Activated naive CD8-positive, alpha-beta T cell treated with anti-CD3 and anti-CD28 coated beads, Interleukin-2, amount 50 U/mL, for 24 hours (primary cell): Measurements from ENCODE around the gene PDE4D.
A peak's percentile ranks its signal among the peaks of the same experiment; 100 is the strongest.
"Not testable (repeated sequence)": the region's sequence is repeated elsewhere in the genome, so short reads cannot be mapped to it uniquely, and the experiment has no call there.

Source experiments
- ATAC-seq: fragments of 150-1000 bp; cut with Tn5 transposase; one replicate; pipeline ENCODE4 v1.10.0; 2021
- DNase-seq: peaks from one replicate; pipeline ENCODE4 v3.0.0; 2021
- H3K27ac Mint-ChIP-seq: one replicate; pipeline ENCODE4 v1.8.0; 2021; ENCODE audit warnings: mild to moderate bottlenecking, mixed read lengths
- H3K27me3 Mint-ChIP-seq: one replicate; pipeline ENCODE4 v1.8.0; 2021; ENCODE audit warnings: mixed read lengths
- H3K36me3 Mint-ChIP-seq: one replicate; pipeline ENCODE4 v1.8.0; 2021; ENCODE audit warnings: low read depth, mixed read lengths
- H3K4me1 Mint-ChIP-seq: one replicate; pipeline ENCODE4 v1.8.0; 2021; ENCODE audit warnings: mixed read lengths
- H3K4me3 Mint-ChIP-seq: one replicate; pipeline ENCODE4 v1.8.0; 2021; ENCODE audit warnings: mild to moderate bottlenecking, moderate library complexity, mixed read lengths
- H3K9me3 Mint-ChIP-seq: one replicate; pipeline ENCODE4 v1.8.0; 2021; ENCODE audit warnings: mixed read lengths

PDE4D gene

GRCh38 chr5:59577485-59577884 lies 316.0 kb downstream of the PDE4D start:
- Mint-ChIP-seq H3K4me1 (peaks cover 2% of the 10 kb centered on the region), H3K36me3 (no peaks in the 10 kb centered on the region), H3K4me3 (no peak overlapping the region), H3K9me3 (no peaks in the 10 kb centered on the region), H3K27ac (no peak overlapping the region), H3K27me3 (peaks cover 2% of the 10 kb centered on the region)
- no peak for ATAC-seq
- no peak for DNase-seq

GRCh38 chr5:59575648-59576445 lies 317.7 kb downstream of the PDE4D start:
- no peaks in the 10 kb centered on the region for H3K36me3 Mint-ChIP-seq
- H3K9me3 Mint-ChIP-seq, result no peaks in the 10 kb centered on the region
- no peak overlapping the region for H3K4me3 Mint-ChIP-seq
- H3K27me3 Mint-ChIP-seq, result peaks cover 2% of the 10 kb centered on the region
- H3K27ac Mint-ChIP-seq, result no peak overlapping the region
- ATAC-seq (no peak), DNase-seq (no peak)
- H3K4me1 Mint-ChIP-seq, result peaks cover 2% of the 10 kb centered on the region

- not testable (repeated sequence) for H3K27me3 Mint-ChIP-seq, H3K36me3 Mint-ChIP-seq, H3K4me1 Mint-ChIP-seq, ATAC-seq, H3K9me3 Mint-ChIP-seq, DNase-seq, H3K27ac Mint-ChIP-seq, H3K4me3 Mint-ChIP-seq
Measured at GRCh38 chr5:59573509-59573908, 320.0 kb downstream of the PDE4D start.

DNA sequence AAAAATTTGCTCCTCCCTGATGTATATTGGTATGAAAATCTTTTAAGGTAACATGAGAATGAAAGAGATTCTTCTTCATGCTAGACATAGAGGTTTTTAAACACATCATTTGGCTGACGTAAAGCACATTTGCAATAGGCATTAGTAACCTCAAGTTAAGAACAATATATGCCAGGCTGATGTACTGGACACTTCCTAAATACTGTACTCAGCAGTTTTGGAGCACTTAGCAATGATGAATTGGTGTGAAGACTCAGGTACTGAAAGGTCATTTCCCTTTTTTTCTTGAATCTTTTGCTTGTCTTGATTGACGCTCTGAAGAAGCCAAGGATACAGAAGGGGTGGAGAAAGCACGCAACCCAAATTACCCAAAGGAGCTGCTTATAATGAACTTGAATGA lies 322.5 kb downstream of the PDE4D start:
- H3K27me3 Mint-ChIP-seq, result peaks cover 2% of the 10 kb centered on the region
- H3K4me3 Mint-ChIP-seq, result no peak overlapping the region
- ATAC-seq, result no peak
- H3K36me3 Mint-ChIP-seq, result no peaks in the 10 kb centered on the region
- H3K27ac Mint-ChIP-seq, result no peak overlapping the region
- peaks cover 4% of the 10 kb centered on the region for H3K4me1 Mint-ChIP-seq
- DNase-seq, result no peak
- no peaks in the 10 kb centered on the region for H3K9me3 Mint-ChIP-seq

DNA sequence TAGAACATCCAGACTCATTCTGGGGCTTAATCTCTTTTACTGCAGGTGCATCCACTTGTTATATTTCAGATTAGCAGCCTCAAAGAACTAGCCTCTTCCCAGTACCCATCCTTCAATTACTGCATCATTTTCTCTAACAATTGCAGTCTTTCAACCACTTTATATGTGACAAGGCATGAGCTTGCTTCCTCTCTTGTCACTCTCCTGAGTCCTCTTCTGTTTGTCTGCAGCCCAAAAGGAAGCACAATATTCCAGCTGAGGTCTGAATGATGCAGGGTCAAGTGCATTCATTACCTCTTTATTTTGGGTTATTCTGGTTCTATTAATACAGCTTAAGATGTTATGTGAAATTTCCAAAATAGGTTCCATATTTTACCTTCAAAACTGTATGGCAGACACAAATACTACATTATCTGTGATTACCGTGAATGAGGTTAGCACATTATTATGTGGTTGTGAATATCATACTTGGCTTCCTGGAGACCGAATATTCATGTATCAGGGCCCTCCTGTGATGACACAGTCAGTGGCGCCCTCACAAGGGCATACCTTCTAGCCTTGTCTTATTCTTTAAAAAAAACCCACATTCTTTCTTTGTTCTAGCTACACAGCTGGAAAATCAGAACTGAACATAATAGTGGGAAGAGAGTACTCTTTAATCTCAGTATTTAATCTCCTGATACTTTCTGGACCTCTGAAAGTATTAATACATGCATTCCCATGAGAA lies 323.8 kb downstream of the PDE4D start:
- H3K36me3 Mint-ChIP-seq, result no peaks in the 10 kb centered on the region

DNA sequence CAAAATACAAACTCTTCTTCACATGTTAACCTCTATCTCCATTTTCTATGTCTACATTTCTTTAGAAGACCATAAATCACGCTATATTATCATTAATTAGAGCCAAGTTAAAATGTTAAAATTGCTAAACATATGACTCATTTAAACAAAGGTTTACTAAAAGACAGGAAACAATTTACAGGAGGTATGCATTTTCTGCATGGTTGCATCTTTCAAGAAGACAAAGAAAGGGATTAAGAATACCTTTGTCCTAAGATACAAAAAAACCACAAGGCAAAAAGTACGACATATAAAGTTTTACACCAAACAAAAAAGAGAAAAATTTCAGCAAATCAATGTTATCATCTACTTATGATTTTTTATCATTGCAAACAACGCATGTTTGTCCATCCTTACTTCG lies 324.4 kb downstream of the PDE4D start:
- Mint-ChIP-seq H3K4me1 (peaks cover 2% of the 10 kb centered on the region), H3K27ac (no peak overlapping the region), H3K27me3 (no peaks in the 10 kb centered on the region), H3K36me3 (no peaks in the 10 kb centered on the region), H3K4me3 (no peak overlapping the region), H3K9me3 (no peaks in the 10 kb centered on the region)
- ATAC-seq (no peak), DNase-seq (no peak)

More for the DNA sequence above, 323.8 kb downstream of the PDE4D start:
- Mint-ChIP-seq H3K27ac (no peak overlapping the region), H3K4me3 (no peak overlapping the region), H3K9me3 (no peaks in the 10 kb centered on the region), H3K27me3 (peaks cover 2% of the 10 kb centered on the region), H3K4me1 (peaks cover 4% of the 10 kb centered on the region)
- DNase-seq (no peak), ATAC-seq (no peak)

GRCh38 chr5:59568161-59568560 lies 325.4 kb downstream of the PDE4D start:
- DNase-seq (no peak), ATAC-seq (no peak)
- H3K9me3 Mint-ChIP-seq, result no peaks in the 10 kb centered on the region
- H3K4me3 Mint-ChIP-seq, result no peak overlapping the region
- no peaks in the 10 kb centered on the region for H3K36me3 Mint-ChIP-seq
- peaks cover 7% of the 10 kb centered on the region for H3K4me1 Mint-ChIP-seq
- no peak overlapping the region for H3K27ac Mint-ChIP-seq
- no peaks in the 10 kb centered on the region for H3K27me3 Mint-ChIP-seq

- Mint-ChIP-seq H3K4me1 (peaks cover 16% of the 10 kb centered on the region), H3K36me3 (no peaks in the 10 kb centered on the region), H3K27ac (no peak overlapping the region), H3K9me3 (no peaks in the 10 kb centered on the region), H3K27me3 (no peaks in the 10 kb centered on the region), H3K4me3 (no peak overlapping the region)
- no peak for ATAC-seq
- no peak for DNase-seq
Measured at GRCh38 chr5:59565551-59565950, 328.0 kb downstream of the PDE4D start.

DNA sequence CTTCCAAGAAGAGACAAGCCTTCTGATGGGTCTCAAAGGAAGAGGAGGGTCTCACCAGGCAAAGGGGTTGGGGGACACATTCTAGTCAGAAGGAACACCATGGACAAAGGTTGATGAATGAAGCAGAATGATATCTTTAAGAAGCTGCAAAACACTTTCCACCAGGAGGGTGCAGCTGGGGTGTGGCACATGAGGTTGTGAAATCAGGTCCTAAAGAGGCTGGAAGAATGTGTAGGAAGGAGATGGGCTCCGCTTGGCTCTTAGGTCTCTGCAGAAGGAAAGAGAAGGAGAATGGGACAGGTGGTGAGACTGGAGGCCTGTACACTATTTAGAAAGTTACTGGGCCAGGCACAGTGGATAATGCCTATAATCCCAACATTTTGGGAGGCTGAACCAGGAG lies 328.6 kb downstream of the PDE4D start:
- no peaks in the 10 kb centered on the region for H3K9me3 Mint-ChIP-seq
- H3K27ac Mint-ChIP-seq, result no peak overlapping the region
- no peak overlapping the region for H3K4me3 Mint-ChIP-seq
- peaks cover 16% of the 10 kb centered on the region for H3K4me1 Mint-ChIP-seq
- no peaks in the 10 kb centered on the region for H3K36me3 Mint-ChIP-seq
- DNase-seq (no peak), ATAC-seq (no peak)
- no peaks in the 10 kb centered on the region for H3K27me3 Mint-ChIP-seq

GRCh38 chr5:59562756-59563389 lies 330.7 kb downstream of the PDE4D start:
- H3K9me3 Mint-ChIP-seq, result no peaks in the 10 kb centered on the region
- H3K4me3 Mint-ChIP-seq, result no peak overlapping the region
- DNase-seq, result peak; percentile 22
- peak; percentile 72 for ATAC-seq
- no peak overlapping the region for H3K27ac Mint-ChIP-seq
- H3K36me3 Mint-ChIP-seq, result no peaks in the 10 kb centered on the region
- H3K4me1 Mint-ChIP-seq, result peaks cover 16% of the 10 kb centered on the region
- no peaks in the 10 kb centered on the region for H3K27me3 Mint-ChIP-seq

GRCh38 chr5:59560553-59560952 lies 333.0 kb downstream of the PDE4D start:
- Mint-ChIP-seq H3K27me3 (no peaks in the 10 kb centered on the region), H3K36me3 (no peaks in the 10 kb centered on the region), H3K4me3 (no peak overlapping the region), H3K4me1 (peaks cover 14% of the 10 kb centered on the region), H3K9me3 (no peaks in the 10 kb centered on the region), H3K27ac (no peak overlapping the region)
- DNase-seq (no peak), ATAC-seq (no peak)

DNA sequence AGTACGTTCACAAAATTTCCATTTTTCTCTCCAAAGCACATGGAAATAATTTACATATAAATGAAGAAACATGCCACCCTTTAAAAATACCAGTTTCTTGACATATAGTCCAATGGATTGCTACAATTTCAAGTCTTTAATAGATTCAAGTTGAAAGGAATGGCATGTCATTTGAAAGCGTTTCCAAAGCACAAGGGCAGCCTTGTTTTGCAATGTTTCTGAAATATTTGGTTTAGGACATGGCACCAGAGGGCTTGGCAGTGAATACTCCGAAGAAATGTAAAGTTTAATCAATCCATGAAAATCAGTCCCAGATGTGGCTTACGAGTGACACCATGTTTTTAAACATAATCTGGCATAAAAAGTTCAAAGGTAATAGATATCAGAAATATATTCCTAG lies 333.7 kb downstream of the PDE4D start:
- H3K4me3 Mint-ChIP-seq, result no peak overlapping the region
- DNase-seq (no peak), ATAC-seq (no peak)
- peaks cover 14% of the 10 kb centered on the region for H3K4me1 Mint-ChIP-seq
- H3K27ac Mint-ChIP-seq, result no peak overlapping the region
- H3K36me3 Mint-ChIP-seq, result no peaks in the 10 kb centered on the region
- no peaks in the 10 kb centered on the region for H3K27me3 Mint-ChIP-seq
- H3K9me3 Mint-ChIP-seq, result no peaks in the 10 kb centered on the region

- ATAC-seq, result no peak
- no peaks in the 10 kb centered on the region for H3K36me3 Mint-ChIP-seq
- no peak overlapping the region for H3K4me3 Mint-ChIP-seq
- no peak for DNase-seq
- peaks cover 14% of the 10 kb centered on the region for H3K4me1 Mint-ChIP-seq
- H3K27ac Mint-ChIP-seq, result no peak overlapping the region
- no peaks in the 10 kb centered on the region for H3K9me3 Mint-ChIP-seq
- no peaks in the 10 kb centered on the region for H3K27me3 Mint-ChIP-seq
Measured at GRCh38 chr5:59559323-59559722, 334.2 kb downstream of the PDE4D start.

DNA sequence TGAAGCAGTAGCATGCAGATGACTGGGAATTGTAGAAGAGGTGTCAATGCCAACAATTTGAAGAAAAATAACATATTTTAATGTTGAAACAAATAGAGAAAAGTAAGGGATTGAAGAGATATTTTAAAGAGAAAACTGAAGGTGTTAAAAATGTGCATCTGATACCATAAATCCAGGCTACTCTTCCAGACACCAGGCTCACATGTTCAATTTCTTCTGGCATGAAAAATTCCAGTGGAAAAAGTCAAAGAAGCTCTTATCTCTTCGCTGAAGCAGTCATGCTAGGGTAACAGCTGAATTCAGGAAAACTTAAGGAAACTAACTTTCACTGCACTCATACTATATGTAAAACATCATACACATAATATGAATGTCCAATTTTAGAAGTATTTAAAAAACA lies 335.0 kb downstream of the PDE4D start:
- no peak for ATAC-seq
- H3K36me3 Mint-ChIP-seq, result no peaks in the 10 kb centered on the region
- no peak for DNase-seq
- no peaks in the 10 kb centered on the region for H3K27me3 Mint-ChIP-seq
- no peak overlapping the region for H3K27ac Mint-ChIP-seq
- H3K4me1 Mint-ChIP-seq, result peaks cover 11% of the 10 kb centered on the region
- H3K4me3 Mint-ChIP-seq, result no peak overlapping the region
- no peaks in the 10 kb centered on the region for H3K9me3 Mint-ChIP-seq

GRCh38 chr5:59557572-59557971 lies 336.0 kb downstream of the PDE4D start:
- H3K4me1 Mint-ChIP-seq, result peaks cover 4% of the 10 kb centered on the region
- no peak overlapping the region for H3K27ac Mint-ChIP-seq
- H3K9me3 Mint-ChIP-seq, result no peaks in the 10 kb centered on the region
- DNase-seq (no peak), ATAC-seq (no peak)
- H3K4me3 Mint-ChIP-seq, result no peak overlapping the region
- no peaks in the 10 kb centered on the region for H3K27me3 Mint-ChIP-seq
- no peaks in the 10 kb centered on the region for H3K36me3 Mint-ChIP-seq
